GM18873 (cell line): ENCODE data around the gene SLC13A2.
"Not testable (repeated sequence)": the region's sequence is repeated elsewhere in the genome, so short reads cannot be mapped to it uniquely, and the experiment has no call there.

ENCODE experiments used
- ATAC-seq: cut with Tn5 transposase; IDR thresholded peaks from one replicate; pipeline ENCODE4 v1.9.1; 2021; ENCODE audit warnings: mild to moderate bottlenecking, moderate library complexity, moderate number of reproducible peaks; ENCODE audit not compliant: unreplicated experiment, low FRiP score

The SLC13A2 gene

GRCh38 chr17:28511858-28512461, 38.5 kb downstream of the SLC13A2 start:
- no peak for ATAC-seq

GRCh38 chr17:28513476-28513875, 40.0 kb downstream of the SLC13A2 start:
- no peak for ATAC-seq

DNA sequence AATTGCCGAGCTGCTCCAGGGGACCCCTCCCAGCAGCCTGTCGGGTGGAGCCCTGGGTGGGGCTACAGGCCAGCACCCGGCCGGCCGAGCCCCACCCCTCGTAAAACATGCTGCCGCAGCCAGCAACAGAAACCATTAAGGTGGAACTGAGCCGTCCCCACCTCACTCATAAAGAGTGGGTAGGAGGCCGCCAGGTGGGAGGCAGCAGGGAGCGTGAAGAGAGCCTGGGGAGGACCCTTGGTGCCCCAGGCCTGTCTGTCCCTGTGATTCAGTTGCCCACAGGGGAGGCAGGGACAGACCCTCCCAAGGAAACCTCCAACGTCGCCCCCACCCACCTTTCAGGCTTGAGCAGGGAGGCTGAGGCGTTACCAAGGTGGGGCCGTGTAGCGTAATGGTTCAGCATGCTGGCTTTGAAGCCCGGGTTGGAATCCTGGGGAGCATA, 41.1 kb downstream of the SLC13A2 start:
- no peak for ATAC-seq

DNA sequence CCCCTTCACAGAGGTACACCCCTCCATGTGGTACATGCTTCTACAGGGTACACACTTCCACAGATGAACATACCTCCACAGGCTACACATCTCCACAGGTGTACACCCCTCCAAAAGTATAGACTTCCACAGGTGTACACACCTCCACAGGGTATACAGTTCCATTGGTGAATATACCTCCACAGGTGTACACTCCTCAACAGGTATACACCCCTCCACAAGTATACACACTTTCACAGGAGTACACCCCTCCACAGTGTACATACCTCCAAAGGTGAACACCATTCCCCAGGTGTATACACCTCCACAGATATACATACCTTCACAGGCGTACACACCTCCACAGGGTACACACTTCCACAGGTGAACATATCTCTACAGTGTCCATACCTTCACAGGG, 42.1 kb downstream of the SLC13A2 start:
- no peak for ATAC-seq

- ATAC-seq: no peak
Observed at GRCh38 chr17:28518132-28518531, 44.7 kb downstream of the SLC13A2 start.

- no peak for ATAC-seq
Observed at GRCh38 chr17:28518578-28518977, 45.1 kb downstream of the SLC13A2 start.

DNA sequence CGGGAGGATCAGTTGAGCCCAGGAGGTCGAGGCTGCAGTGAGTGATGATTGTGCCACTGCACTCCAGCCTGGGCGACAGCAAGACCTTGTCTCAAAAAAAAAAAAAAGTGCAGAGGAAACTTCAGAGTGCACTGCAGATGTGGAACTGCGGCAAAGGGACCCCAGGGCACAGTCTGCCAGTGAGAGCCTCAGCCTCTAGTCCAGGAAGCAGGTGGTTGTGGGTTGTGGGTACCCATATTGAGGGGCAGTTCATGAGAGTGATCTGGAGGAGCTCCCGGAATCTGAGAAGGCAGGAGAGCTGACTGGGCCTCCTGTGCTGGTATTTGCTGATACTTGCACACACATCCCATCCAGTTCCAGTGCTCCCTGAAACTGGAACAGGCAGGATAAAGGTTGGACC, 45.8 kb downstream of the SLC13A2 start:
- ATAC-seq: no peak

- no peak for ATAC-seq
Observed at GRCh38 chr17:28520687-28521086, 47.2 kb downstream of the SLC13A2 start.

- ATAC-seq: no peak
Observed at GRCh38 chr17:28521311-28522085, 48.1 kb downstream of the SLC13A2 start.

DNA sequence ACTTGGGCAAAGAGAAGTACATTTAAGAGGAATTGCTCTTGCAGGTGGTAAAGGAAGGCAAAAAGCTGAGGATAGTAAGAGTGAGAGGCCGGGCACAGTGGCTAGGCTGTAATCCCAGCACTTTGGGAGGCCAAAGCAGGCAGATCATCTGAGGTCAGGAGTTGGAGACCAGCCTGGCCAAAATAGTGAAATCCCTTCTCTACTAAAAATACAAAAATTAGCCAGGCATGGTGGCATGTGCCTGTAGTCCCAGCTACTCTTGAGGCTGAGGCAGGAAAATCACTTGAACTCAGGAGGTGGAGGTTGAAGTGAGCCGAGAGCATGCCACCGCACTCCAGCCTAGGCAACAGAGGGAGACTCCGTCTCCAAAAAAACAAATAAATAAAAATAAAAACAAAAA, 48.8 kb downstream of the SLC13A2 start:
- not testable (repeated sequence) for ATAC-seq

DNA sequence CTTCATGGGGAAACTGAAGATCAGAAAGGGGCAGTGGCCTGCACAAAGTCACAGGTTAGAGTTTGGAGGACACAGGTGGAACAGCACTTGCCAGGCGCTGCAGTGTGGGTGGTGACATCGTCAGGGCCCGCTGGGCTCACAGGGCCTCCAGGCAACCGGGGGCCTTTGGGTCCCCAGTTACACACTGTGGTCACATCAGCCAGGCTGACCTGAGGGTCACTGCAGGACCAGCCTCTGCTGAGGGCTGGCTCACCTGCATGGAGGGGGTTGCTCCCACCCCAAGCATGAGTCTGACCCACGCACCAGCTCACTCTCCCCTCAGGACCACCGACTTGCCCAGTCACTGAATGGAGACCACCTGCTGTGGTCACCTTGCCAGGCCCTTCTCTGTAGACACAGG, 49.7 kb downstream of the SLC13A2 start:
- ATAC-seq: no peak

DNA sequence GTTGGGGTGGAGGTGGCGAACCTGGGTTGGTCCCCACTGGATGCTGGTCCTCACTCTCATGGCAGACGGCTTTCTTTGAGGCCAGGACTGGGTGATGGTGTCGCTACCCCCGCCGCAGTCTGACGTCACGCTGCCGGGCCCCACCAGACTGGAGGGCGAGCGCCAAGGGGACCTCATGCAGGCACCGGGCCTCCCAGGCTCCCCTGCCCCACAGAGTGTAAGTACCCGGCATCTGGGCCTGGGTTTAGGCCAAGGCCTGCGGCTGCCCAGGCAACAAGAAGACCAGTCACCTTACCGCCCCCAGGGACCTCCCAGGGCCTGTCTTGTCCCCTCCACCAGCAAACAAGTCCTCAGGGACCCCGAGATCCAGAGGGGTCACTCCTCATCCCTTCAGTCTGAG, 50.4 kb downstream of the SLC13A2 start:
- ATAC-seq: no peak

DNA sequence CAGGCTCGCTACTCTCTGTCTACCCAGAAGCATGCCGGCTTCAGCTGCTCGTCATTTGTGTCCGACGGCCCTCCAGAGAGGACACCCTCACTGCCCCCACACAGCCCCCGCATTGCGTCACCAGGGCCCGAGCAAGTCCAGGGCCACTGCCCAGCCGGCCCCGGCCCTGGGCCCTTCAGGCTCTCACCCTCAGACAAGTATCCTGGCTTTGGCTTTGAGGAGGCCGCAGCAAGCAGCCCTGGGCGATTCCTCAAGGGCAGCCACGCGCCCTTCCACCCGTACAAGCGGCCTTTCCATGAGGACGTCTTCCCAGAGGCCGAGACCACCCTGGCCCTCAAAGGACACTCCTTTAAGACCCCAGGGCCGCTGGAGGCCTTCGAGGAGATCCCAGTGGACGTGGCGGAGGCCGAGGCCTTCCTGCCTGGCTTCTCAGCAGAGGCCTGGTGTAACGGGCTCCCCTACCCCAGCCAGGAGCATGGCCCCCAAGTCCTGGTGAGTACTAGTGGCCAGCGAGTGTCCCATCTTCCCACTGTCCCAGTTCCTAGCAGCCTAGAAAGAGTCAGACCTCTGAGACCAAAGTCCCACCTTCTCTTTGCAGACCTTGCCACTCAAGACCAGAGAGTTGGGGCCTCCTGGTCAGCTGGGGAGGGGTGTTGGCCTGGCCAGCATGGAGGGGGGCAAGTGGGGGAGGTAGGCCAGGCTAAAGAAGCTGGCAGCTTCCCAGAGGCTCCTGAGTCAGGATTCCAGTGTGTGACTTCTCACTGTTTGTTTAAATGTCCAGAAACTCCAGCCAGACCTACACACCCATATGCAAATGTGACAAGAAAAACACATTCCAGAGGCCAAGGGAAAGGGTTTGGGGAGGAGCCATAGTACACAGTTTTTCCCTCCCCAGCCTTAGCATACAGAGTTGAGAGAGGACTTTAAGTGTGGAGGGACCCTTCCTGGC, 51.3 kb downstream of the SLC13A2 start:
- ATAC-seq: no peak

DNA sequence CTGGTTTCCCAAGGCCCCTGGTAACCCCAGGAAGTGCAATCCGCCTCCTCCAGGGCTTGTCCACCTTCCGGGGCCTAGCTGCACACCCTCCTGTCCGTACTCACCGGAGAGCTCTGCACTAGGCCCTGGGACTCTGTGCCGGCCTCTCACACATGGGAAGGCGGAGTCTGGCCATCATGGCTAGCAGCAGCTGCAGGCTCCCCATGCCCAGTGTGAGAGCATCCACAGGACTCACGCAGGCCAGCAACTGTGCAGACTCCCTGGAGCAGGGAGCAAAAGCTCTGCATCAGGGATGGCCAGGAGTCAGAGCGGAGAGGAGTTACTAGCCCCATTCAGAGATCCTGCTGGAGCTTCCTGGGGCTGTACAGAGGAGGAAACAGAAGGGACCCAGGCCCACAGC, 52.9 kb downstream of the SLC13A2 start:
- ATAC-seq: no peak

GRCh38 chr17:28527181-28527681, 53.8 kb downstream of the SLC13A2 start:
- ATAC-seq: no peak

GRCh38 chr17:28527859-28528258, 54.4 kb downstream of the SLC13A2 start:
- no peak for ATAC-seq

DNA sequence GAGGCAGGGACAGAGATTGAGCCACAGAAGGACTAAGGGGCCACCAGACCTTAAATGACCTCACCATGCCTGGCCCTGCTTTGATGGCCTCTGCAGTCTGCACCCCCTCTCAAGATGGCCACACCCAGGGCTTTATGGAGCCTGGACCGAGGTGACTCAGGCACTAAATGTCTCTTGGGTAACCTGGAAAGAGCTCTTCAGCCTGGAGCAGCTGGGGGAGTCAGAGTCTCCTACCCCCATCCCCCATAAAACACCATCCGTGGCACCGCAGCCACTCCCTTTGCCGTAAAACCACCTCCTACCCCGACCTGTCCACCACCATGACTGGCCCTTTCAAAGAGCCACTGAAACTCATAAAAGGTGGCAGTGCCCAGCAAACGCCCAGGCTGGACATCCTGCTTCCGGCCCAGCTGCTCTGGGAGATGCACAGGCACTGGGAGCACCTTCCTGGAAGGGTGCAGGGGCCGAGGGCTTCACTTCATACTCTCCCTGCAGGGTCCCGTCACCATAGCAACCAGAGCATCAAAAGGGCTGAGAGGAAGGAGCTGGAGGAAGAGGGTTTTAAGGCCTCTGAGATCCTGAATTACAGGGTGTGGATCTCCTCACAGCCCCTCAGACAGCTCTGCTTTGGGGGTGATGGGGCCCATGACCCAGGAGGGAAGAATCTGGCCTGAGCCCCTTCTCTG, 55.0 kb downstream of the SLC13A2 start:
- no peak for ATAC-seq

DNA sequence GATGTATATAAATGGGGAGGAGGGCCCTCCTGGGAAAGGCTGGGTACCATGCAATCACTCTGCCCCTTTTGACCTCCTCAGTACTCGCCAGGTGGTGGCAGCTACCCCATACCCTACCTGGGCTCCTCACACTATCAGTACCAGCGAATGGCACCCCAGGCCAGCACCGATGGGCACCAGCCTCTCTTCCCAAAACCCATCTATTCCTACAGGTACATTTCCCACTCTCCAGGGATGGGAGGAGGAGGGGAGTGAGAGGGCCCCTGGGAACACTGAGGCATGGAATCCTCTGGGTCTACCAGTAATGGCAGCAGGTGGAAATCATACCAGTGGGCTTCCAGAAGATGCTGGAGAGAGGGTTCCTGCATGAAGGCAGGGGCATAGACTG, 55.6 kb downstream of the SLC13A2 start:
- no peak for ATAC-seq

GRCh38 chr17:28530250-28530649, 56.8 kb downstream of the SLC13A2 start:
- no peak for ATAC-seq

DNA sequence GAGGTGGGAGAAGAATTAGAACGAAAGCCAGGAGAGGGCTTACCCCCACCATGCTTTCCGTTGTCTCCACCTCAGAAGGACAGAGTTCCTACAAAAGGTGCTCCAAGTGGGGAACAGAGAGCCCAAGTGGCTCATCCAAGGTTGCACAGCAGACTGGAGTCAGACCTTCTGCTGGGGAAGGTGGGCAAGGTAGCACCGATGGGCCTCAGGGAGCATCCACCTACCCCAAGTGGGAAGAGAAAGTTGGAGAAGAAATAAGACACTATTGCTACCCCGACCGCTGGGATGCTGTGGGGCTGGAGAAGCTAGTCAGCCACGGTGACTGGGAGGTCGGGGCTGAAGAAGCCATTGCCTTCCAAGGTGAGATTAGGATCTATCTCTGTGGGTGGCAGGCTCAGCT, 57.5 kb downstream of the SLC13A2 start:
- no peak for ATAC-seq
